Central memory CD4-positive, alpha-beta T cell (primary cell): ENCODE measurements around the gene MCM3AP.
"Not testable (repeated sequence)": the region's sequence is repeated elsewhere in the genome, so short reads cannot be mapped to it uniquely, and the experiment has no call there.

Experiments used
- DNase-seq: peaks from one replicate; pipeline ENCODE4 v3.0.0; 2022

Gene MCM3AP

DNA sequence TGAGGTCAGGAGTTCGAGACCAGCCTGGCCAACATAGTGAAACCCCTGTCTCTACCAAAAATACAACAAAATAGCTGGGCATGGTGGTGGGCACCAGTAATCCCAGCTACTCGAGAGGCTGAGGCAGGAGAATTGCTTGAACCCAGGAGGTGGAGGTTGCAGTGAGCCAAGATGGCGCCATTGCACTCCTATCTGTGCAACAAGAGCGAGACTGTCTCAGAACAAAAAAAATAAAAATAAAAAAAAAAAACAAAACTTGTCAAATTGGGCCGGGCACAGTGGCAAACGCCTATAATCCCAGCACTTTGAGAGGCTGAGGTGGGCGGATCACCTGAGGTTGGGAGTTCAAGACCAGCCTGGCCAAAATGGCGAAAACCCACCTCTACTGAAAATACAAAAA lies 24.8 kb upstream of the MCM3AP start:
- DNase-seq = not testable (repeated sequence)

GRCh38 chr21:46308431-46308830 lies 23.0 kb upstream of the MCM3AP start:
- DNase-seq = no peak

DNA sequence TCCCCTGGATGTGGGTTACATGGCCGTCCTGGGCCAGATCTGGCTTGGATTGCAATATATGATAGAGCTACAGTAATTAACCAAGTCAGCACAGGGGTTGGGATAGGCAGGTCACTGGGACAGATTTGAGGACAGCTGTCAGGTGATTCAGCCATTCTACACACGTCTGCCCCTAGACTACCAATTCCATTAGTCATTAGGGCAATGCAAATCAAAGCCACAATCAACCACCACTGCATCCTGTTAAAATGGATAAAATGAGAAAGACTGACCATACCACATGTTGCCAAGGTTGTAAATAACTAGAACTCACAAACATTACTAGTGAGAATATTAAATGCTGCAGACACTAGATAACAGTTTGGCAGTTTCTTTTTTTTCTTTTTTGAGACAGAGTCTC lies 22.2 kb upstream of the MCM3AP start:
- no peak for DNase-seq

GRCh38 chr21:46304955-46305354 lies 19.5 kb upstream of the MCM3AP start:
- no peak for DNase-seq

GRCh38 chr21:46304437-46304836 lies 19.0 kb upstream of the MCM3AP start:
- no peak for DNase-seq

- no peak for DNase-seq
These were observed 16.3 kb upstream of the MCM3AP start for GRCh38 chr21:46301759-46302158.

GRCh38 chr21:46299167-46299566 lies 13.8 kb upstream of the MCM3AP start:
- DNase-seq = no peak

- DNase-seq = no peak
These were observed 12.2 kb upstream of the MCM3AP start for GRCh38 chr21:46297338-46298271.

- no peak for DNase-seq
These were observed 10.8 kb upstream of the MCM3AP start for GRCh38 chr21:46295996-46296752.

GRCh38 chr21:46295177-46295770 lies 9.9 kb upstream of the MCM3AP start:
- no peak for DNase-seq

GRCh38 chr21:46294647-46295176 lies 9.3 kb upstream of the MCM3AP start:
- DNase-seq = no peak

GRCh38 chr21:46291561-46291960 lies 6.2 kb upstream of the MCM3AP start:
- DNase-seq = no peak

GRCh38 chr21:46289655-46290179 lies 4.3 kb upstream of the MCM3AP start:
- DNase-seq = no peak

GRCh38 chr21:46287541-46287940 lies 2.1 kb upstream of the MCM3AP start:
- no peak for DNase-seq

DNA sequence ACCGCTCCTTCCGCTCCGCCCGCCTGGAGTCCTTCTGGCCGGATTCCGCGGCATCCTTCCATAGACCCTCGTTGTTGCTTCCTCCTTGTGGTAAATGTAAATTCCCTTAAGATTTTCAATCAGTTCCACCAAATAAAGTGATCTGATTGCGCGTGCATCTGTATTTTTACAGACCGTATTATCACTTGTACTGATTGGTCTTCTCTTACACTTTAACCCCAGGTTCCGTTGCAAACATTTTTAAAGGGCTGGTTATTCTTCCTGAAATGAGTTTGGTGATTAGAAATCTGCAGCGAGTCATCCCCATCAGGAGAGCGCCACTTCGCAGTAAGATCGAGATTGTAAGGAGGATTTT lies 1.2 kb upstream of the MCM3AP start:
- no peak for DNase-seq

DNA sequence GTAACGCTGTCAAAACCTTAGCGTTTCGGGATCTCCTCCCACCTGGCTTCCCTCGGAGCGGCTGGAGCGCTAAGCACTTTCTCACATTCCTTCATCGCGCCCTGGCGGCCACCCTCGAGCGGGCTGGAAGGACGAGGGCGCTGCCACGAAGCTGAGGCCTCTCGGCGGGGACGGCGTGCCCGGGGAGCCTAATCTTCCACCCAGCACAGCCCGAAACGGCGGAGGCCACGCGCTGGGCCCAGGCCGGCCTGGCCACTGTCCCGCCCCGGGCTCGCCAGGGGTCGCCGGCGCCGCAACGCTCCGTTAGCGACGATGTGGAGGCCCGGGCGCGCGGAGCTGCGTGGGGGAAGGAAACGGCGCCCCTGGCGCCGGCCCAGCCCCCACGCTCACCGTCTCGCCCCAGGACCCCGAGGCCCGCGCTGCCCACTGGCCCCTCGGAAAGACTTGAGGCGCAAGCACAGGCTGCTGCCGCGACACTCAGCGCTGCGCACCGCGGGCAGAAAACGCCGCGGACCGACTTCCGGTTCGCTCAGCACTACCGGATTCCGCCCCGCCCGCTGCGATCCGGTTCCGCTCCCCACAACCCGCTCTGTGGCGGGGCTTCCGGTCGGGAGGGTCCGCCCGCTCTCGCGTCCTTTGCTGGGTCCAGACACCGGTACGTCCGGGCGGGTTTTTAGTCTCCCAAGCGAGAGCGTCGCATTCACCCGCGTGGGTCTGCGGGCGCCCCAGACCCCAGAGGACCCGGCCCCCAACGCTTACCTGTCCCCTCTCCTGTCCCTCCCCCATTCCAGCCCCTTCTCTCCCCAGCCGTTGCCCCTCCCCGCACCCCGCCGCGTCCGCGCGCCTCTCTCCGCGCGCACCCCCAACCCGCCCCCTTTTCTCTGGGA lies 593 bp upstream of the MCM3AP start, which contains the start of gene YBEY:
YBEY (plus strand) TSS at position 582 of the 887 bp plus-strand sequence. CDS start 572 bp downstream, outside the sequence.
- peak; percentile 80 for DNase-seq

- DNase-seq = no peak
These were observed 678 bp downstream of the MCM3AP start for GRCh38 chr21:46284733-46285132.

DNA sequence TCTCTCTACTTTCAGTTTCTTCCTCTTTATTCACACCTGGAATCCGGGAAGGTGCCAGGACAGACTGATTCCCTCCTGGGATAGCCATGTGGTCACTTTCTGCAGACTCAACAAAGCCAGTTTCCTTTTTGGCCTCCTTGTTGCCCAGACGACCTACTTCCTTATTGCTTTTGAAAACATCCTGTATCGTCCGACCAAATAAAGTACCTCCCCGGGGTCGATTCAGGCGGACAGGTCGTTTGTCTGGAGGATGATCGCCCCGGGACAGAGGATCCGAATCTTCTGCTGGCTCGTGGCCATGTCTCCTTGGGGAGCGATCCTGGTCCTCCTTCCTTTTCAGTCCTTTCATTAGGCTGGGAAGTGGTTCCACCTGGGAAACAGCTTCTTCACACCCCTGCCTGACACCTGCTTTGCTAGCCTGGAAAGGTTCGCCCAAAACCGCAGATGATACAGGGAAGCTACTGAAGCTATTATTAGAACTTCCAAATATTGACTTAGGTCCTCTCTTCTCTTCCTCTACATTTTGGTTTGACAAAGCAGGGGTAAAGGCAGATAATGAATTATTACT lies 1.2 kb downstream of the MCM3AP start:
- no peak for DNase-seq

- no peak for DNase-seq
These were observed 10.5 kb downstream of the MCM3AP start for GRCh38 chr21:46274797-46275390.

DNA sequence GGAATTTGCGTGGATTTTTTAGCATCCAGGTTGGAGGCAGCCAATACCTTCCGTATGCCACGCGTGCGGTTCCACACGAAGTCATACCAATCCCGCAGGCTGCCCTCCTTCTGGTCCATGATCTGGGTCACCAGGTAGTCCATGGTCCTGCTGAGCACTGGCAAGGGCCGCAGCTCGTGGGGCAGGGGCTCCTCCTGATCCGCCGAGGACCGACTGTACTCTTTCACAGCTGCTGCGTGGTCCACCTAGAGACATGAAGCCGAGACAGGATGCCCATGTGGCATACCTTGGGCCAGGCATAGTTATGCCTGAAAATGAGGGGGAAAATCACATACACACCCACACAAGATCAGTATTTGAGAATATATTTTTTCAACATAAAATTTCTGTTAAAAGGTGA lies 12.1 kb downstream of the MCM3AP start:
- DNase-seq = no peak

- no peak for DNase-seq
These were observed 15.9 kb downstream of the MCM3AP start for GRCh38 chr21:46269466-46269865.
